ENCODE measurements around the gene PIGL.
"Not testable (repeated sequence)": the region's sequence is repeated elsewhere in the genome, so short reads cannot be mapped to it uniquely, and the experiment has no call there.

The PIGL gene

GRCh38 chr17:16217002-16217635 is at the start of gene PIGL:
TSS of gene PIGL (plus strand) at chr17:16217210. CDS start at chr17:16217227, 17 bp downstream.
- DNase-seq, result peak; percentile 81

- no peak for DNase-seq
These were observed 45.4 kb upstream of the PIGL start for GRCh38 chr17:16171613-16172012.

GRCh38 chr17:16178836-16179235 is 38.2 kb upstream of the PIGL start:
- DNase-seq, result no peak

- no peak for DNase-seq
These were observed 35.4 kb upstream of the PIGL start for GRCh38 chr17:16181581-16181980.

- DNase-seq, result no peak
These were observed 29.4 kb upstream of the PIGL start for GRCh38 chr17:16187642-16188041.

GRCh38 chr17:16189791-16190348 is 27.1 kb upstream of the PIGL start:
- DNase-seq, result no peak

GRCh38 chr17:16190703-16191360 is 26.2 kb upstream of the PIGL start:
- no peak for DNase-seq

- no peak for DNase-seq
These were observed 25.4 kb upstream of the PIGL start for GRCh38 chr17:16191604-16192003.

- not testable (repeated sequence) for DNase-seq
These were observed 22.6 kb upstream of the PIGL start for GRCh38 chr17:16194307-16194835.

- DNase-seq, result no peak
These were observed 19.7 kb upstream of the PIGL start for GRCh38 chr17:16197276-16197675.

- no peak for DNase-seq
These were observed 17.9 kb upstream of the PIGL start for GRCh38 chr17:16199093-16199492.

GRCh38 chr17:16201693-16202131 is 15.3 kb upstream of the PIGL start:
- DNase-seq, result not testable (repeated sequence)

GRCh38 chr17:16202554-16203500 is 14.2 kb upstream of the PIGL start:
- not testable (repeated sequence) for DNase-seq

- not testable (repeated sequence) for DNase-seq
These were observed 12.2 kb upstream of the PIGL start for GRCh38 chr17:16204763-16205162.

- DNase-seq, result no peak
These were observed 5.4 kb upstream of the PIGL start for GRCh38 chr17:16211590-16211989.

GRCh38 chr17:16212793-16213192 is 4.2 kb upstream of the PIGL start:
- no peak for DNase-seq

GRCh38 chr17:16214190-16215001 is 2.6 kb upstream of the PIGL start:
- no peak for DNase-seq

- peak; percentile 18 for DNase-seq
These were observed 2.1 kb upstream of the PIGL start for GRCh38 chr17:16215002-16215272.

- DNase-seq, result peak; percentile 79
These were observed 1.6 kb upstream of the PIGL start, which contains the start of gene NCOR1 for GRCh38 chr17:16215273-16215964. TSS of gene NCOR1 (minus strand) at chr17:16215534. CDS start at chr17:16194569, 20,965 bp downstream.

- DNase-seq, result no peak
These were observed 1.1 kb upstream of the PIGL start for GRCh38 chr17:16215965-16216316.

- not testable (repeated sequence) for DNase-seq
These were observed 539 bp upstream of the PIGL start for GRCh38 chr17:16216341-16217001.
